Choroid plexus epithelial cell (primary cell): ENCODE results near the gene SKAP1.

Experiments
- DNase-seq: peaks from one replicate; pipeline ENCODE4 v3.0.0-alpha.2; 2010; ENCODE audit warnings: low read depth
- H3K4me3 ChIP-seq: 2 replicates; pipeline ENCODE4 v1.5.1; 2011; ENCODE audit warnings: low read depth, mild to moderate bottlenecking, control low read depth, low read length, moderate library complexity
- CTCF ChIP-seq: conservative IDR thresholded peaks from 2 replicates; pipeline ENCODE4 v1.5.1; 2011; ENCODE audit warnings: low read depth, mild to moderate bottlenecking, control low read depth, inconsistent platforms, low read length, moderate library complexity

Gene SKAP1

GRCh38 chr17:48439875-48440505 lies 10.0 kb upstream of the SKAP1 start:
- no peak overlapping the region for H3K4me3 ChIP-seq
- TF ChIP-seq CTCF: no peak
- peak; percentile 27 for DNase-seq

DNA sequence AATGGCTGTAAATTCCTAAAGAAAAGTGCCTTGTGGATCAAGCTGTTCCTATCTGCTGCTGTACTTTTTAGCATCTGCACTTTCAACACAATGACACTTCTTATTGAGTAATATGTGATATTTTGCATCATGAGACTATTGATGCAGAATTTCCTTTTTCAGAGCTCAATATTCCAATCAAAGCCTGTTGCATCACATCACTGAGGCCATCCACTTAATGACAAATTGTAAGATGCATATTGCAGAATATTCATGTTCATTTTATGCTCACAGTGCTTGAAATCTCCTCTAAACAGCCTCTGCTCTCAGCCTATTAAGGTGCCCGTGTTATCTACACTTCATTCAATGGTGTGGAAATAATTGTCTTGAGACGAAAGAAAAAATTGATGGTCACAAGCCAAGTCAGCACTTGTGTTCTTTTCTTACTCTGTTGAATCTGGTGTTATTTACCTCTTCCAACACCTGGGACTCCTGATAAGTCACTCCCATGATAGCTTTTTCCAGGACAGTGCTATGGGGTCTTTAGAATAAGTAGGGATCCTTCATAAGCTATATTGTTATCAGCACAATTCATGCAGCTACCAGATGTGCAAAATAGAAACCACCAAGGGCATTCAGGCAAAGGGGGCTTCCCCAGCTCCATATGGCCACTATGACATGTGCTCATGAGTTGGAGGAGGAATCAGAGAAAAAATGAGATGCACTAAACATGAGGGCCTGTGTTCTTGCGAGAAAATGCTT lies 9.3 kb upstream of the SKAP1 start:
- no peak overlapping the region for H3K4me3 ChIP-seq
- DNase-seq: no peak
- TF ChIP-seq CTCF: no peak

- no peak for DNase-seq
- TF ChIP-seq CTCF: no peak
- H3K4me3 ChIP-seq: no peak overlapping the region
Measured at GRCh38 chr17:48438516-48439061, 8.6 kb upstream of the SKAP1 start.

DNA sequence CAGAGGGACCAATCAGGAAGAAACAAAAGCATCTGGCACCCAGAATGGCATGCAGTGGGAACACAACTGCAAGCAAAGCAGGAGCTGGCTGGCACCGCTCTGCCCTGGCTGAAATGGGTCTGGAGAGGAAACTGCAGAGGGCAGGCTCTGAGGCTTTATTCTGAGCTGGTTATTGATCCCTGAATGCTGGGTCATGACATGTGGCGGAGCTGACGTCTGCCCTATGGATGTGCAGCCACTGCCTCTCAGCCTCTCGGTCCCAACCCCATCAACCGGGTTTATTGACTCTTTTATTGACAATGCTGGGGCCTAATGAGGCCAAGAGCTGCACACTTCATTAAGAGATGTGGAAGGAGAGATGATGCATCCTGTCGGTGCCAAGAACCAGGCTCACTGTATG lies 3.9 kb upstream of the SKAP1 start:
- TF ChIP-seq CTCF: no peak
- DNase-seq: no peak
- no peak overlapping the region for H3K4me3 ChIP-seq

GRCh38 chr17:48432820-48433775 lies 3.1 kb upstream of the SKAP1 start:
- no peak overlapping the region for H3K4me3 ChIP-seq
- no peak for TF ChIP-seq CTCF
- no peak for DNase-seq

- DNase-seq: no peak
- TF ChIP-seq CTCF: no peak
- no peak overlapping the region for H3K4me3 ChIP-seq
Measured at GRCh38 chr17:48429156-48429555, 858 bp downstream of the SKAP1 start.
